ENCODE measurements around the gene GLRA1.
"Not testable (repeated sequence)": the region's sequence is repeated elsewhere in the genome, so short reads cannot be mapped to it uniquely, and the experiment has no call there.

The GLRA1 gene

GRCh38 chr5:151800532-151800931 is 124.1 kb downstream of the GLRA1 start:
- Mint-ChIP-seq H3K9me3 (ENCODE audit: low read depth) (no peaks in the 10 kb centered on the region), H3K27ac (no peak overlapping the region), H3K27me3 (no peaks in the 10 kb centered on the region), H3K36me3 (peaks cover 13% of the 10 kb centered on the region), H3K4me1 (ENCODE audit: low read depth) (peaks cover 29% of the 10 kb centered on the region), H3K4me3 (no peak overlapping the region)

GRCh38 chr5:151799407-151799806 is 125.2 kb downstream of the GLRA1 start:
- Mint-ChIP-seq H3K36me3 (peaks cover 15% of the 10 kb centered on the region), H3K4me1 (ENCODE audit: low read depth) (peaks cover 28% of the 10 kb centered on the region), H3K9me3 (ENCODE audit: low read depth) (no peaks in the 10 kb centered on the region), H3K27ac (peak overlapping the region; percentile 2), H3K4me3 (no peak overlapping the region), H3K27me3 (no peaks in the 10 kb centered on the region)

GRCh38 chr5:151798674-151799073 is 126.0 kb downstream of the GLRA1 start:
- H3K36me3 Mint-ChIP-seq, result peaks cover 17% of the 10 kb centered on the region
- H3K27me3 Mint-ChIP-seq, result no peaks in the 10 kb centered on the region
- H3K4me1 Mint-ChIP-seq (ENCODE audit: low read depth), result peaks cover 26% of the 10 kb centered on the region

GRCh38 chr5:151795426-151795825 is 129.2 kb downstream of the GLRA1 start:
- Mint-ChIP-seq H3K4me1 (ENCODE audit: low read depth) (peaks cover 35% of the 10 kb centered on the region), H3K27me3 (no peaks in the 10 kb centered on the region), H3K27ac (no peak overlapping the region), H3K36me3 (peaks cover 18% of the 10 kb centered on the region), H3K9me3 (ENCODE audit: low read depth) (no peaks in the 10 kb centered on the region), H3K4me3 (no peak overlapping the region)

More at GRCh38 chr5:151798674-151799073, 126.0 kb downstream of the GLRA1 start:
- H3K4me3 Mint-ChIP-seq, result no peak overlapping the region
- no peaks in the 10 kb centered on the region for H3K9me3 Mint-ChIP-seq (ENCODE audit: low read depth)
- no peak overlapping the region for H3K27ac Mint-ChIP-seq

- Mint-ChIP-seq H3K36me3 (peaks cover 18% of the 10 kb centered on the region), H3K9me3 (ENCODE audit: low read depth) (no peaks in the 10 kb centered on the region), H3K4me1 (ENCODE audit: low read depth) (peaks cover 36% of the 10 kb centered on the region), H3K27me3 (no peaks in the 10 kb centered on the region), H3K4me3 (no peak overlapping the region), H3K27ac (no peak overlapping the region)
These were observed 131.3 kb downstream of the GLRA1 start for GRCh38 chr5:151793358-151793757.

GRCh38 chr5:151787817-151788216 is 136.8 kb downstream of the GLRA1 start:
- peaks cover 53% of the 10 kb centered on the region for H3K4me1 Mint-ChIP-seq (ENCODE audit: low read depth)

GRCh38 chr5:151786468-151786867 is 138.2 kb downstream of the GLRA1 start:
- Mint-ChIP-seq H3K4me1 (ENCODE audit: low read depth) (peaks cover 59% of the 10 kb centered on the region), H3K36me3 (peaks cover 7% of the 10 kb centered on the region), H3K27me3 (no peaks in the 10 kb centered on the region), H3K27ac (peak overlapping the region; percentile 54), H3K4me3 (peak overlapping the region; percentile 12), H3K9me3 (ENCODE audit: low read depth) (no peaks in the 10 kb centered on the region)

More at GRCh38 chr5:151787817-151788216, 136.8 kb downstream of the GLRA1 start:
- Mint-ChIP-seq H3K4me3 (no peak overlapping the region), H3K27ac (no peak overlapping the region), H3K27me3 (no peaks in the 10 kb centered on the region), H3K9me3 (ENCODE audit: low read depth) (no peaks in the 10 kb centered on the region), H3K36me3 (peaks cover 11% of the 10 kb centered on the region)

- Mint-ChIP-seq H3K4me3 (peak overlapping the region; percentile 28), H3K4me1 (ENCODE audit: low read depth) (peaks cover 74% of the 10 kb centered on the region)
These were observed 140.5 kb downstream of the GLRA1 start for GRCh38 chr5:151784141-151784540.

GRCh38 chr5:151783664-151784063 is 141.0 kb downstream of the GLRA1 start:
- H3K27ac Mint-ChIP-seq; H3K4me3 Mint-ChIP-seq; H3K9me3 Mint-ChIP-seq (ENCODE audit: low read depth); H3K27me3 Mint-ChIP-seq; H3K36me3 Mint-ChIP-seq: not testable (repeated sequence)
- H3K4me1 Mint-ChIP-seq (ENCODE audit: low read depth), result peaks cover 78% of the 10 kb centered on the region

More at GRCh38 chr5:151784141-151784540, 140.5 kb downstream of the GLRA1 start:
- Mint-ChIP-seq H3K36me3 (peaks cover 3% of the 10 kb centered on the region), H3K9me3 (ENCODE audit: low read depth) (no peaks in the 10 kb centered on the region), H3K27me3 (no peaks in the 10 kb centered on the region), H3K27ac (peak overlapping the region; percentile 10)

- no peaks in the 10 kb centered on the region for H3K9me3 Mint-ChIP-seq (ENCODE audit: low read depth)
- no peaks in the 10 kb centered on the region for H3K27me3 Mint-ChIP-seq
- peaks cover 89% of the 10 kb centered on the region for H3K4me1 Mint-ChIP-seq (ENCODE audit: low read depth)
- H3K27ac Mint-ChIP-seq, result peak overlapping the region; percentile 46
- H3K36me3 Mint-ChIP-seq, result peaks cover 6% of the 10 kb centered on the region
- H3K4me3 Mint-ChIP-seq, result peak overlapping the region; percentile 69
These were observed 143.4 kb downstream of the GLRA1 start for GRCh38 chr5:151781201-151781600.

- H3K27me3 Mint-ChIP-seq, result no peaks in the 10 kb centered on the region
These were observed 144.3 kb downstream of the GLRA1 start for GRCh38 chr5:151780348-151780747.

GRCh38 chr5:151779531-151780125 is 145.0 kb downstream of the GLRA1 start:
- Mint-ChIP-seq H3K27ac (peak overlapping the region; percentile 83), H3K4me3 (peak overlapping the region; percentile 78), H3K9me3 (ENCODE audit: low read depth) (no peaks in the 10 kb centered on the region), H3K27me3 (no peaks in the 10 kb centered on the region), H3K4me1 (ENCODE audit: low read depth) (peaks cover 90% of the 10 kb centered on the region), H3K36me3 (peaks cover 8% of the 10 kb centered on the region)

More at GRCh38 chr5:151780348-151780747, 144.3 kb downstream of the GLRA1 start:
- Mint-ChIP-seq H3K9me3 (ENCODE audit: low read depth) (no peaks in the 10 kb centered on the region), H3K27ac (peak overlapping the region; percentile 82), H3K36me3 (peaks cover 8% of the 10 kb centered on the region), H3K4me3 (peak overlapping the region; percentile 53), H3K4me1 (ENCODE audit: low read depth) (peaks cover 89% of the 10 kb centered on the region)

GRCh38 chr5:151775025-151775606 is 149.5 kb downstream of the GLRA1 start:
- Mint-ChIP-seq H3K4me3 (peak overlapping the region; percentile 99), H3K9me3 (ENCODE audit: low read depth) (no peaks in the 10 kb centered on the region), H3K27ac (peak overlapping the region; percentile 62), H3K36me3 (peaks cover 15% of the 10 kb centered on the region), H3K27me3 (no peaks in the 10 kb centered on the region), H3K4me1 (ENCODE audit: low read depth) (peaks cover 61% of the 10 kb centered on the region)

- no peaks in the 10 kb centered on the region for H3K9me3 Mint-ChIP-seq (ENCODE audit: low read depth)
- H3K4me1 Mint-ChIP-seq (ENCODE audit: low read depth), result peaks cover 51% of the 10 kb centered on the region
- H3K27ac Mint-ChIP-seq, result peak overlapping the region; percentile 16
- H3K4me3 Mint-ChIP-seq, result peak overlapping the region; percentile 99
- no peaks in the 10 kb centered on the region for H3K27me3 Mint-ChIP-seq
- peaks cover 13% of the 10 kb centered on the region for H3K36me3 Mint-ChIP-seq
These were observed 150.7 kb downstream of the GLRA1 start for GRCh38 chr5:151773951-151774350.

- H3K4me3 Mint-ChIP-seq, result peak overlapping the region; percentile 99
- H3K27me3 Mint-ChIP-seq, result no peaks in the 10 kb centered on the region
- H3K27ac Mint-ChIP-seq, result peak overlapping the region; percentile 89
- no peaks in the 10 kb centered on the region for H3K9me3 Mint-ChIP-seq (ENCODE audit: low read depth)
- peaks cover 45% of the 10 kb centered on the region for H3K4me1 Mint-ChIP-seq (ENCODE audit: low read depth)
- peaks cover 12% of the 10 kb centered on the region for H3K36me3 Mint-ChIP-seq
These were observed 151.6 kb downstream of the GLRA1 start for GRCh38 chr5:151772846-151773561.
